GM18951 (cell line): ENCODE measurements around the gene KCNK17.

Experiments
- POLR2A ChIP-seq: IDR thresholded peaks from 4 replicates; pipeline ENCODE4 v1.6.1; 2011; ENCODE audit warnings: mild to moderate bottlenecking; ENCODE audit not compliant: insufficient read length, insufficient read depth; ENCODE audit errors: extremely low read depth
- in situ Hi-C: fragments of 300-500 bp; cut with MboI; formaldehyde crosslinking; loops from one replicate; pipeline ENCODE4 v1.12.0; 2022; ENCODE audit warnings: low sequenced_read_pairs, mixed read lengths, inconsistent platforms; ENCODE audit not compliant: unreplicated experiment

KCNK17 gene

DNA sequence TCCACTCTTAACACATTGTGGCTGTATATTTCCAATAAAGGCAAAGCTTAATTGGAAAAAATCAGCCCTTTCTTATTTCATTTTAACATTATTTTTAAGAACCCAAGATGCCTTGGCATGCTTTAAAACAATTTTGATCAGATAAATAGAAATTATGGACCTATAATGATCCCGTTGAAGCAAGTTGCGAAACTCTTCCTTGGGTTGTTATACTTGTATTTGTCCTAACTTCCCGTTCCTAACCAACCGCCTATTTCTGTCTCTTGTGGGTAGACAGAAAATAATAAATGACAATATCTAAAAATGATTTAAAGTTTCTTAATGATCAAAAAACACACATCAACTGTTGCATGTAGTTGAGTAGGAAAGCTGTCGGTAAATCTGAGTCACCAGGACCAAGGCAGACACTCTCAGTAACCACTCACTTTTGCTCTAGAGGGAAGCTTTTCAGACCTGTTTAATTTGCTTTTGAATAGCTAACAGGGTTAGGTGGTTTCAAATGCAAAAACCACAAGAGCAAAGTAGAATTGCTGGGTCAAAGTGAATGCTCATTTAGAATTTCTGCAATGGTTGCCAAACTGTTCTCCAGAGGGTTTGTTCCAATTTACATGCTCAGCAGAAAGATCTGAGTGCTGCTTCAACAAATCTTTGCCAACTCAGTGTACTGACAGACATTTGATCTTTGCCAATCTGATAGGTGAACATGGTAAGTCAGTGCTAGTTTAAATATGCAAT lies 50.7 kb downstream of the KCNK17 start:
- TF ChIP-seq POLR2A = no peak
- in situ Hi-C loops = no loop called here

DNA sequence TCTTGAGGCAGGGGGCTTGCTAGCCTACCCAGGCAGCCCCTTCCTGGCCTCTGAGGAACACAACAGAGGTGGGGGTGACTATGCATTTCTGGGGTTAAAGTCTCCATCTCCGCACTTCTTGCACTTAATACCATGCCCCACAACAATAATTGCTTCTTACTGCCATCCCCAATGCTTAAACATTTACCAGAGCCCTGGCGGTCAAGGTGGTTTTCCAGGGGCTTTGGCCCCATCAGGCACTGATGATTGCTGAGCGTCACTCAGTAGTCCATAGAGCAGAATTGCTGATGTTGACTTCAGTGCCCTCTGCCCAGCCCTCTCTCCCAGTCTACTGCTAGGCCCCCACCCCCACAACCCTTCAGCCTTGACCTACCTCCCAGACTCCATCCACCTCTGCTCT lies 52.5 kb downstream of the KCNK17 start:
- in situ Hi-C loops = no loop called here
- TF ChIP-seq POLR2A = no peak

DNA sequence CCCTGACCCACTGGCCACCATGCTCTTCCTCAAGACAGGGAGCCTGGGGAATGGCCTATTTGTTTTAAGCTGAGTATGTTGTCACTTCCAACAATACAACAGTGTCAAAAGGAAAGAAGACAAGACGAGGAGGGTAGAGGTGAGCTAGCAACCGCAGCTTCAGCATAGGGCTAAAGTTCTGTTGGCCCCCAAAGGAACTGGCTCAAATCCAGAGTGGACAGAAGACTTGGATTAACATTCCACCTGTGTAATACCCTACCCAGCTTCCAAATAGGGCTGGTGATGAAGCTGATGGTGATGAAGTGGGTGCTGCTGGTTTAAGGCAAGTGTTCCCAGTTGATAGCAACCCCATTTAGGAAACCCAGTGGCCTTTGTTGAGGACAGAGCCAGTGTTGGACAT lies 53.3 kb downstream of the KCNK17 start:
- in situ Hi-C loops = no loop called here
- TF ChIP-seq POLR2A = no peak

- in situ Hi-C loops = no loop called here
- no peak for TF ChIP-seq POLR2A
Observed at GRCh38 chr6:39260456-39260855, 53.8 kb downstream of the KCNK17 start.

DNA sequence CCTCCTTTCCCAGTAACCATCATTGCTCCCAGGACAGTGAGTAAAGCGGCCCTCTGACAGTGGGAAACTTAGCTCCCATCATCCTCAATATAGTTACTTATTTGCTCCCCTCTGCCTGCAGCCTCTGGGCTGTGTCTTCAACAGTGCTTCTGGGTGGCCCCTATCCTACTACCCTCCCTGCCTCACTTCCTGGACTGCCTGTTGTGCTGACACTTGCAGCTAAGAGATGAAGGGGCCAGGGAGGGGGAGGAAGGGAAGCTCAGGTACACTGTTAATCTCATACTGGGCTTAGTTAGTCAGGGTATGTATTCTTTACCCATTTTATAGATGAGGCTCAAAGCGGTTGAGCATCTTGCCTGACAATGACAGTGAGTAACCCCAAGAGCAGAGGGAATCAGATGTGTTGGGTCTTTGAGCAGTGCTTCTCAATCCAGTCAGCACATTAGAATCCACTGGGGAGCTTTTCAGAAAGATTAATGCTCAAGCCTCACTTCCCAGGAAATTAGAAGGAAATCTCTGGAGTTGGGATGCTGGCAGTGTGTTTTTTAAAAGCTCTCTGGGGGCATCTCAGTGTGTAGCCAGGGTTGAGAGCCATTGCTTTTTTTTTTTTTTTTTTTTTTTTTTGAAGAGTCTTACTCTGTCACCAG lies 57.8 kb downstream of the KCNK17 start:
- in situ Hi-C loops = no loop called here
- TF ChIP-seq POLR2A = no peak

GRCh38 chr6:39254999-39255535 lies 59.2 kb downstream of the KCNK17 start:
- no peak for TF ChIP-seq POLR2A

DNA sequence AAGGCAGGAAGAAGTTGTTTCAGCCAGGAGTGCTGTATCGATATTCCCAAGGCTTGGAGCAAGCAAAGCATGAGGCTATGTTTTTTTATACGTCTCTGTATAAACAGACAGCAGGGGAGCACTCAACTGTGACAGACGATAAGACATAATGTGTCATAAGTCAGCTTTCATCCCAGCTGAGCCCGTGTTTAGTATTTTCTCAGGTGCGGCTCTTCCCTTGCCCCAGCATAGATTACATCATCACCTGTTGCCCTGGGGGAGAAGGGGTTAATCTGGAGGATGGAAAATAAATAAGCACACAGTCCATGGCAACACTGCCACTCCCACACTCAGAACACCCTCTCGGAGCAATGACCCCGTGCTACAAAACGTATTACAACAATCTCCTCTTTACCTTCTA lies 62.8 kb downstream of the KCNK17 start:
- no peak for TF ChIP-seq POLR2A
- in situ Hi-C loops = no loop called here

More at GRCh38 chr6:39254999-39255535, 59.2 kb downstream of the KCNK17 start:
- in situ Hi-C loops = no loop called here

GRCh38 chr6:39250507-39250906 lies 63.7 kb downstream of the KCNK17 start:
- in situ Hi-C loops = no loop called here
- TF ChIP-seq POLR2A = no peak

DNA sequence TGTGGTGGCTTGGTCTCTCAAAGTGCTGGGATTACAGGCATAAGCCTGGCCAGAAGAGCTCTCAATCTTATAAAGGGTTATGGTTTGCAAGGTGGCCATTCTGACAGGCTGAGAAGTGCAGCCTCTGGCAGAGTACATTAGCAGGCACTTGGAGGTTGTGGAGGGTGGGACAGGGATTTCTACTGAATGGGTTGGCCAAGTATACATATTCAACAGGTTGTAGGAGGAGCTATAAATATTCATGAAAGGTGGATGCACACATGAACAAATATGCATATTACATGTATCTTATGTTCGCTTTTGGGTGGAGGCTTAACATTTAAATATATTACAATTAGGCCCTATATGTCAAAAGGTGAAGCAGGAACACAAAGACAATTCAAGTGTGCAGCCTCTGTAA lies 64.9 kb downstream of the KCNK17 start:
- in situ Hi-C loops = no loop called here
- TF ChIP-seq POLR2A = no peak
